RWPE2 (cell line): ENCODE results near the gene SMG7.

Experiments
- ATAC-seq: fragments of 200-7000 bp; cut with Tn5 transposase; 3 replicates; pipeline ENCODE4 v1.9.1; 2021; ENCODE audit warnings: low read depth
- DNase-seq: peaks from one replicate; pipeline ENCODE4 v3.0.0-alpha.2; 2020; ENCODE audit warnings: low spot score
- H3K27ac ChIP-seq: fragments of 450-650 bp; 2 replicates; pipeline ENCODE4 v1.5.1; 2017; ENCODE audit warnings: mild to moderate bottlenecking; ENCODE audit not compliant: poor library complexity, severe bottlenecking
- H3K27me3 ChIP-seq: fragments of 250-450 bp; sonication (Bioruptor Pico); 2 replicates; pipeline ENCODE4 v1.5.1; 2021; ENCODE audit warnings: mild to moderate bottlenecking, moderate library complexity; ENCODE audit not compliant: insufficient read depth, poor library complexity, severe bottlenecking
- H3K36me3 ChIP-seq: fragments of 250-450 bp; sonication (Bioruptor Pico); 2 replicates; pipeline ENCODE4 v1.5.1; 2020; ENCODE audit warnings: low read depth, mild to moderate bottlenecking, moderate library complexity
- H3K4me1 ChIP-seq: fragments of 250-450 bp; sonication (Bioruptor Pico); 2 replicates; pipeline ENCODE4 v1.5.1; 2021; ENCODE audit warnings: mild to moderate bottlenecking, moderate library complexity; ENCODE audit not compliant: insufficient read depth, poor library complexity, severe bottlenecking
- H3K4me3 ChIP-seq: fragments of 250-450 bp; sonication (Bioruptor Pico); 2 replicates; pipeline ENCODE4 v1.5.1; 2021; ENCODE audit warnings: mild to moderate bottlenecking, moderate library complexity; ENCODE audit not compliant: severe bottlenecking
- H3K9me3 ChIP-seq: fragments of 250-450 bp; sonication (Bioruptor Pico); 2 replicates; pipeline ENCODE4 v1.5.1; 2021; ENCODE audit warnings: mild to moderate bottlenecking, moderate library complexity; ENCODE audit not compliant: severe bottlenecking
- TF ChIP-seq, protein P1 (sequence below): fragments of 450-650 bp; IDR thresholded peaks from one replicate; pipeline ENCODE4 v1.5.1; 2017; ENCODE audit warnings: mild to moderate bottlenecking, moderate library complexity; ENCODE audit not compliant: poor library complexity, severe bottlenecking

Gene SMG7

DNA sequence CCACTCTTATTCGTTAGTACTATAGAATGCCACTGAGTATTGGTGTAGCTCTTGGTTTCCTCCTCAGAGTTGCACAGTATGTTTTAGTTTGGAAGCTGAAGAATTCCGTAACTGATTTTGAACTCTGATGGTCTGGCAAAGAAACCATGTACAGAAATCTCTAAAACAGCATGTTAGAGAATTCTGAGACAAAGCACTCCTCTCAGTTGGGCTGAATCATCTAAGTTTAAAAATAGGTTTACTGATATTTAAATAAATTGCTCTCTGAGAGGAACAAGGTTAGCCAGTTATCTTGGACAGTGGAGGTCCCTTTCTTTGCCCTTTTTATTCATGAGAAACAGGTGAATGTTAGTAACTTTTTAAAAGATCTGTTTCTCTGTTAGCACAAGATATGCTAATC, 74.1 kb downstream of the SMG7 start:
- no peak overlapping the region for H3K4me3 ChIP-seq
- H3K27me3 ChIP-seq: no peaks in the 10 kb centered on the region
- peaks cover 100% of the 10 kb centered on the region for H3K36me3 ChIP-seq
- TF ChIP-seq, protein P1, sequence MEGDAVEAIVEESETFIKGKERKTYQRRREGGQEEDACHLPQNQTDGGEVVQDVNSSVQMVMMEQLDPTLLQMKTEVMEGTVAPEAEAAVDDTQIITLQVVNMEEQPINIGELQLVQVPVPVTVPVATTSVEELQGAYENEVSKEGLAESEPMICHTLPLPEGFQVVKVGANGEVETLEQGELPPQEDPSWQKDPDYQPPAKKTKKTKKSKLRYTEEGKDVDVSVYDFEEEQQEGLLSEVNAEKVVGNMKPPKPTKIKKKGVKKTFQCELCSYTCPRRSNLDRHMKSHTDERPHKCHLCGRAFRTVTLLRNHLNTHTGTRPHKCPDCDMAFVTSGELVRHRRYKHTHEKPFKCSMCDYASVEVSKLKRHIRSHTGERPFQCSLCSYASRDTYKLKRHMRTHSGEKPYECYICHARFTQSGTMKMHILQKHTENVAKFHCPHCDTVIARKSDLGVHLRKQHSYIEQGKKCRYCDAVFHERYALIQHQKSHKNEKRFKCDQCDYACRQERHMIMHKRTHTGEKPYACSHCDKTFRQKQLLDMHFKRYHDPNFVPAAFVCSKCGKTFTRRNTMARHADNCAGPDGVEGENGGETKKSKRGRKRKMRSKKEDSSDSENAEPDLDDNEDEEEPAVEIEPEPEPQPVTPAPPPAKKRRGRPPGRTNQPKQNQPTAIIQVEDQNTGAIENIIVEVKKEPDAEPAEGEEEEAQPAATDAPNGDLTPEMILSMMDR: no peak
- no peak for DNase-seq
- H3K4me1 ChIP-seq: no peaks in the 10 kb centered on the region
- no peaks in the 10 kb centered on the region for H3K9me3 ChIP-seq
- H3K27ac ChIP-seq: no peak overlapping the region
- ATAC-seq: no peak

- Histone ChIP-seq H3K4me1 (no peaks in the 10 kb centered on the region), H3K27me3 (no peaks in the 10 kb centered on the region), H3K27ac (no peak overlapping the region), H3K36me3 (peaks cover 98% of the 10 kb centered on the region), H3K4me3 (no peak overlapping the region), H3K9me3 (no peaks in the 10 kb centered on the region)
- TF ChIP-seq, protein P1: no peak
- DNase-seq (no peak), ATAC-seq (no peak)
These were observed 75.8 kb downstream of the SMG7 start for GRCh38 chr1:183548116-183548515.

DNA sequence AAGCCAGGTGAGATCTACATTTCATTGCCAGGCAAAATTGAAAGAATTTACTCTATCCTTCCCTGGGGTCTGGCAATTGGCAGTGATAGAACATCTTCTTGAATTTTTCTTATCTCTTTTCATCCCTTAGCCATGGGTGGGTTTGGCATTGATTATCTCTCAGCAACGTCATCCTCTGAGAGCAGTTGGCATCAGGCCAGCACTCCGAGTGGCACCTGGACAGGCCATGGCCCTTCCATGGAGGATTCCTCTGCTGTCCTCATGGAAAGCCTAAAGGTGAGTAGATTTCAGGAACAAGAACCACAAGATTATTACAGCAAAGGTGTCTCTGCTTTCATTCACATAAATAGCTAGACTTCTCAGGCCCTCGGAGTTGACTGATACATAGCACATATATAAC, 78.6 kb downstream of the SMG7 start:
- no peak for DNase-seq
- no peak for ATAC-seq
- Histone ChIP-seq H3K4me3 (no peak overlapping the region), H3K9me3 (no peaks in the 10 kb centered on the region), H3K4me1 (no peaks in the 10 kb centered on the region), H3K36me3 (peaks cover 77% of the 10 kb centered on the region), H3K27ac (no peak overlapping the region), H3K27me3 (no peaks in the 10 kb centered on the region)
- TF ChIP-seq, protein P1: no peak

DNA sequence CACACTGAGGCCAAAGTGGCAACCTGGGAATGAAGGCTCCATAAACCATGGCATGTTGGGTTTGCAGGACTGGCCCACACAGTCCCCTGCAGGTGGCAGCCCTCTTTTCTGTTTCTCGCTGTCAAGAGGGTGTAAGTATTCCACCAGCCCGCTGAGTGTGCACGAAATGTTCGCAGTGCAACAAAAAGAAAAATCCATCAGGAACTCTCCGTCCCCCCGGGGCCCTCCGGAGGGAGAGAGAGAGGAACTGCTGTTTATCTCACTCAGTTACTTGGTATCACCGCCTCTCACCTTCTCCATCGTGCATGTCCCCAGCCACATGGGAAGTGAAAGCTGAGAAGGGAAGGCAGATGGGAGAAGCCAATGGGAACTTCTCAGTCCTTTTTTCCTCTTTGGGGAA, 79.6 kb downstream of the SMG7 start:
- TF ChIP-seq, protein P1: no peak
- Histone ChIP-seq H3K36me3 (peaks cover 67% of the 10 kb centered on the region), H3K27ac (no peak overlapping the region), H3K4me3 (no peak overlapping the region), H3K27me3 (no peaks in the 10 kb centered on the region), H3K9me3 (no peaks in the 10 kb centered on the region), H3K4me1 (no peaks in the 10 kb centered on the region)
- ATAC-seq: no peak
- no peak for DNase-seq

- no peaks in the 10 kb centered on the region for H3K9me3 ChIP-seq
- DNase-seq: no peak
- no peak for ATAC-seq
- H3K36me3 ChIP-seq: peaks cover 62% of the 10 kb centered on the region
- no peak overlapping the region for H3K4me3 ChIP-seq
- TF ChIP-seq, protein P1: no peak
- H3K27me3 ChIP-seq: no peaks in the 10 kb centered on the region
- H3K4me1 ChIP-seq: no peaks in the 10 kb centered on the region
- H3K27ac ChIP-seq: no peak overlapping the region
These were observed 80.1 kb downstream of the SMG7 start for GRCh38 chr1:183552441-183552840.
